HG02623 (cell line): ENCODE results near the gene EDARADD.

Experiments used
- ATAC-seq: cut with Tn5 transposase; IDR thresholded peaks from one replicate; pipeline ENCODE4 v1.9.1; 2021; ENCODE audit warnings: moderate library complexity; ENCODE audit not compliant: unreplicated experiment

Gene EDARADD

GRCh38 chr1:236391008-236391407 is 3.1 kb upstream of the EDARADD start:
- no peak for ATAC-seq

- no peak for ATAC-seq
Observed at GRCh38 chr1:236392182-236392581, 1.9 kb upstream of the EDARADD start.

- no peak for ATAC-seq
Observed at GRCh38 chr1:236394879-236395229, 768 bp downstream of the EDARADD start.

GRCh38 chr1:236395230-236395946 is 1.3 kb downstream of the EDARADD start:
- peak; percentile 61 for ATAC-seq

GRCh38 chr1:236395947-236396664 is 2.0 kb downstream of the EDARADD start:
- no peak for ATAC-seq

GRCh38 chr1:236396665-236397043 is 2.6 kb downstream of the EDARADD start:
- no peak for ATAC-seq

GRCh38 chr1:236397173-236397759 is 3.2 kb downstream of the EDARADD start:
- no peak for ATAC-seq

- no peak for ATAC-seq
Observed at GRCh38 chr1:236398538-236398937, 4.5 kb downstream of the EDARADD start.

- no peak for ATAC-seq
Observed at GRCh38 chr1:236400061-236400603, 6.0 kb downstream of the EDARADD start.

- no peak for ATAC-seq
Observed at GRCh38 chr1:236401698-236402097, 7.6 kb downstream of the EDARADD start.

GRCh38 chr1:236403905-236404696 is 10.0 kb downstream of the EDARADD start:
- no peak for ATAC-seq

- no peak for ATAC-seq
Observed at GRCh38 chr1:236407059-236407458, 13.0 kb downstream of the EDARADD start.

GRCh38 chr1:236413688-236414087 is 19.6 kb downstream of the EDARADD start:
- no peak for ATAC-seq

GRCh38 chr1:236416165-236416564 is 22.1 kb downstream of the EDARADD start:
- no peak for ATAC-seq

GRCh38 chr1:236417336-236417735 is 23.2 kb downstream of the EDARADD start:
- no peak for ATAC-seq

GRCh38 chr1:236419502-236419901 is 25.4 kb downstream of the EDARADD start:
- ATAC-seq: no peak

GRCh38 chr1:236421022-236421421 is 26.9 kb downstream of the EDARADD start:
- ATAC-seq: no peak

GRCh38 chr1:236421850-236422516 is 27.9 kb downstream of the EDARADD start:
- ATAC-seq: no peak

- no peak for ATAC-seq
Observed at GRCh38 chr1:236422517-236422876, 28.4 kb downstream of the EDARADD start.

GRCh38 chr1:236425031-236425663 is 31.1 kb downstream of the EDARADD start:
- peak; percentile 90 for ATAC-seq
